HG03064 (cell line): Measurements from ENCODE around the gene CUL3.
"Not testable (repeated sequence)": the region's sequence is repeated elsewhere in the genome, so short reads cannot be mapped to it uniquely, and the experiment has no call there.

Source experiments
- ATAC-seq: cut with Tn5 transposase; IDR thresholded peaks from one replicate; pipeline ENCODE4 v1.9.1; 2021; ENCODE audit warnings: low read depth; ENCODE audit not compliant: unreplicated experiment

CUL3 gene

GRCh38 chr2:224585211-224586088 lies at the start of gene CUL3:
Gene CUL3, minus strand, starts transcription at chr2:224585363. Its CDS starts 354 bp downstream, at chr2:224585009.
- ATAC-seq, result peak; percentile 75

DNA sequence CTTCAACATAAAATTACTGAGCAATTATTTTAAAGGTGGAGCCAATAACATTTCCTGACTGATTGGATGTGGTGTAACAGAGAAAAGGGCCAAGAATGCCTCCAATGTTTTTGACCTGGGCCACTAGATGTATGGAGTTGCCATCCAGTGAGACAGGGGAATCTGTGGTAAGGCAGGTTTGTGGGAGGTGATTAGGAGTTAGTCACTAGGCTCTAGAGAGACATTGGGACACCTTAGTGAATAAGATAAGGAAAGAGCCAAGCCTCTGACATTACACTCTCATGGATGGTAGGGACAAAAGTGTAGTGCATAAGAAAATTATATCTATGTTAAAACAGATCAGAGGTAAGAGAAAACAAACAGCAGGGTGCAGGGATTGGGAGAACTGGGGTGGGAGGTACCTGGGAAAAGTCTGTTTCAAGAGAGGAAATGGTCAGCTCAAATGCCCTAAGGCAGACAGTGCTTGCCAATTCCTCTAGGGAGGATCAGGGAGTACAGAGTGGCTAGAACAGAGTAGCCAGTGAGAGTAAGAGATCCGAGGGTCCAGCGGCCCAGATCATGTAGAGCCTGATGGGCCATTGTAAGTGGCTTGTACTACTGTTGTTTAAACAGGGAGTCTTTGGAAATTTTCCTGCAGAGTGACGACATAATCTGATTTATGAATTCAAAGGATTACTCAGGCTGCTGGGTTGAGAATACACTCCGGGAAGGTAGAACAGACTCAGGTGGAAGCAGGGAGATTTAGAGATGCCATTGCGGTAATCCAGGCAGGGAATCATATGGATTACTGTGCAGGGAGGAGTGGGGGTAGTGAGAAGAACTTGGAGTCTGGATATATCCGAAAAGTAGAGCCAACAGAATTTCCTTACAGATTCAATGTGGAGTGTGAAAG lies 45.7 kb upstream of the CUL3 start:
- no peak for ATAC-seq

- no peak for ATAC-seq
Observed at GRCh38 chr2:224628416-224628815, 43.3 kb upstream of the CUL3 start.

- no peak for ATAC-seq
Observed at GRCh38 chr2:224626735-224627134, 41.6 kb upstream of the CUL3 start.

DNA sequence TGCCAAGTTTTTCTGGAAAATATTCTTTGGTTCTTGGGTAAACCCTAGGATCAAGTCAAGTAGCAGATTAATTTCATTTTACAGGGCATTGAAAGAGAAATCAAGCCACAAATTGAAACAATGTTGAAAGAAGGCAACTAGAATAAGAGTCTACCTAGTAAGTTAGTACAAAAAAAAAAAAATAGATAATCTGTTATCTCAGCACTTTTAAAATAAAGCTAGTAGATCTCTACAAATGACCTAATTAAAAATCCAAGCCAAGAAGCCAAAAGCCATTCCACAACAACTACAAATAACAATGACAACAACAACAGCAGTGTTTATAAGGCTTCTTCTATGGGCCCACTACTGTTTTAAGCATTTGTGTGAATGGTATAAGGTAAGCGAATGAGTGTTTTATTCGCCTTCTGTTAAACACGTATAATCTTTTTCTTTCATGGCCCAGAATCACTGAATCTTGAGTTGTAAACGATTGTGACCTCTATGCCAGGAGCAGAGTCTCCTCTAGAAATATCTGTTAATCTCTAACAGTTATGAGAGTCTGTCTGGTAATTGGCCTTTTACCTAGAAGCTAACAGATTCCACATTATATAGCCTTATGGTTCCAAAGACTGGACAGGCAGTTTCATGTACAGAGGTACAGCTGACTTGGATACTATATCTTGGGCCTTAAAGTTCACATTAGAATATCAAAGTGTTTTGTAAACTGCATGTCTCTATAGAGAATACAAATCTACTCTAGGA lies 28.6 kb upstream of the CUL3 start:
- ATAC-seq, result no peak

- ATAC-seq, result no peak
Observed at GRCh38 chr2:224612578-224612977, 27.4 kb upstream of the CUL3 start.

DNA sequence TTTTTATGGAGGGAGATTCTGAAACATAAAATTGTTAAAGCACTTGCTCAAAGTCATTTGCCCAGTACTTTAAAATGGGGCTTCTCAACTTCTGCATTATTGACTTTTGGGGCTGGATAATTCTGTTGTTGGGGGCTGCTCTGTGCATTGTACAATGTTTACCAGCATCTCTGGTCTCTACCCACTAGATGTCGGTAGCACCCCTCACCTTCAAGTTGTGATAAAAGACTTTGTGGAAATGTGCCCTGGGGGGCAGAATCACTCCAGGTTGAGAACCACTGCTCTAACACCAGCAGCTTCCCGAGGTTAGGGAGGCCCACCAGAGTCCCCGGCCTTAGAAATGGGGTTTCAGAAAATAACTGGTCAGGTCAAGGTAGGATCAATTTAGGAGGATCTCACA lies 26.8 kb upstream of the CUL3 start:
- no peak for ATAC-seq

GRCh38 chr2:224608104-224608503 lies 22.9 kb upstream of the CUL3 start:
- ATAC-seq, result no peak

GRCh38 chr2:224603746-224604500 lies 18.8 kb upstream of the CUL3 start:
- ATAC-seq, result not testable (repeated sequence)

DNA sequence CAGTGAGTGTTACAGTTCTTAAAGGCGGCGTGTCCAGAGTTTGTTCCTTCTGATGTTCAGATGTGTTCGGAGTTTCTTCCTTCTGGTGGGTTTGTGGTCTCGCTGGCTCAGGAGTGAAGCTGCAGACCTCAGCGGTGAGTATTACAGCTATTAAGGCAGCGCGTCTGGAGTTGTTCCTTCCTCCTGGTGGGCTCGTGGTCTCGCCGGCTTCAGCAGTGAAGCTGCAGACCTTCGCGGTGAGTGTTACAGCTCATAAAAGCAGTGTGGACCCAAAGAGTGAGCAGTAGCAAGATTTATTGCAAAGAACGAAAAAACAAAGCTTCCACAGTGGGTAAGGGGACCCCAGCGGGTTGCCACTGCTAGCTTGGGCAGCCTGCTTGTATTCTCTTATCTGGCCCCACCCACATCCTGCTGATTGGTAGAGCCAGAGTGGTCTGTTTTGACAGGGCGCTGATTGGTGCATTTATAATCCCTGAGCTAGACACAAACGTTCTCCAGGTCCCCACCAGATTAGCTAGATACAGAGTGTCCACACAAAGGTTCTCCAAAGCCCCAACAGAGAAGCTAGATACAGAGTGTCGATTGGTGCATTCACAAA lies 17.7 kb upstream of the CUL3 start:
- ATAC-seq, result not testable (repeated sequence)

DNA sequence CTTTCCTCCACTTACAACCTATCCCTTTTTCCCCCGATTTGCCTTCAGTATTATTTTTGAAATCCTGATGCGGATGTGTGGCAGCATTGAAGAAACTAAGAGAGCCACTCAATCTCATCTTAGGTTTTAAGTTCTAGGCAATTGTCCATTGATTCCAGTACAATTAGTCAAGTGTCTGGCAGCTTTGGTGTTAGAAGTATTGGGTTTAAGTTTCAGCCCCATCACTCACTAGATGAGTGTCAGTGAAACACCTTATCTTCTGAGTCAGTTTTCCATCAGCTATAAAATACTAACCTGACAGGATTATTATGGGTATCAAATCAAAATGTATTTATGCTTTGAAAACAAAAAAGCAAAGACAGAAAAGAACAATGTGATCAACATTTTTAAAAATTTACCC lies 16.8 kb upstream of the CUL3 start:
- no peak for ATAC-seq

DNA sequence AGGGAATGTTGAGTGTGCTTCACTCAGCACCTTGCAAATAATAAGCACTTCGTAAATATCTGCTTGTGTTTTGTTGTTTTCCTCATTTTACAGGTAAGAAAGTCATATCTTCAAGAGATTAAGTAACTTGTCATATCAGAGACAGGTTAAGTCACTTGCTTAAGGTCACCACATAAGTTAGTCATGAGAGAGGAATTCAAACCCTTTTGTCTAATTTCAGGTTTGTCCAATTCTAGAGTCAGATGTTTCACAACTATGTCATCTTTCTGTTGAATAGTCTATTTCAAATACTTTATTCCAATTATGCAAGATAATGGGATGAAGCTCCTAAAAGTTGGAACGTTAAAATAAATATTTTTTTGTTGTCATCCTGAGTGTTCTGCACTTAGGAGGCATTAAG lies 13.5 kb upstream of the CUL3 start:
- ATAC-seq, result no peak

DNA sequence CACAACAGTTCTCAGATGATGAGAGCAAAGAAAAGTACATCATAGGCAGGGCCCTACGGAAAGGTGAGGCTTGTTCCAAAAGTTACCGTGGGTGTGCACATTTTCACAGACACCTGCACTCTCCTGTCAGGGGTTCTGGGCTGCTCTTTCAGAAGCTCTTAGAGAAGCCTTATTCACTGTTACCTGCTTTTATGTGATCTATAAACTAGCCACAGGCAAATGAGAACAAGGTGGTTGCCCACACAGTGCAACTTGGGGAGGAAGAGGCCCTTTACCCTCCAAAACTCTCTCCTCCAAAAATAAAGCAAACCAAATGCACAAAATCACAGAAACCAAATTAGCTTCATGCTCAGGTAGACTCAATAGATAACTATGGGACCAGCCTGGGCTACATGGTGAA lies 11.1 kb upstream of the CUL3 start:
- no peak for ATAC-seq

DNA sequence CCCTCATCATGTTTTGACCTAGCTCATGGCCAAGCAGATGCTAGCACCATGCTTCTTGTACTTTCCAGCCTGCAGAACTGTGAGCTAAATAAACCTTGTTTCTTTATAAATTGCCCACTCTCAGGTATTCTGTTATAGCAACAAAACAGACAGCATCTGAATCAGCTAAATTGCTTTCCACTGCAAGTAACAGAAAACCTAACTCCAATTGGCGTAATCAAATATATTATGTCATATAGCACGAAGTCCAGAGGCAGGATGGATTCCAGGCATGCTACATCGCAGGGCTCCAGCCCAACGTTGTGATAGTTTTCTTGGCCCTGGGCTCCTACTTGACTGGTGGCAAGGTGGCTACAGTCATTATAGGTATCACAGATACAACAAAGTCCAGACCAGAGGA lies 10.4 kb upstream of the CUL3 start:
- ATAC-seq, result no peak

GRCh38 chr2:224594840-224595239 lies 9.7 kb upstream of the CUL3 start:
- no peak for ATAC-seq

DNA sequence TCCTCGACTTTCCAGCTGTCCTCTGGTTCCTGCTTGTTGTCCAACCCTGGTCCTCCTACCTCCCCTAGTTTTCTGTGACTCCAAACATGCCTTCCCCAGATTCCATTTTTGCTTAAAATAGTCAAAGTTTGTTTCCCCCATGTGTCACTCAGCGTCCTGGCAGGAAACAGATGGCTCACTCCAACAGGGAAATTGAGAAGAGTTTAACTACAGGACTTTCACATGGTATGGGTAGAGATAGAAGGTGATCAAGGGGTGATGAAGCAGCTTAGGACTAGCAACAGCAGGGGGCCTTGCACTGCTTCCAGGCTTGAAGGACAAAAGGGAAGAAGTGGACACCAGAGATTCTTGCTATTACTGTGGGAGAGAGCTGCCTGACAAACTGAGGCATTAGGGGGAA lies 6.1 kb upstream of the CUL3 start:
- ATAC-seq, result no peak

DNA sequence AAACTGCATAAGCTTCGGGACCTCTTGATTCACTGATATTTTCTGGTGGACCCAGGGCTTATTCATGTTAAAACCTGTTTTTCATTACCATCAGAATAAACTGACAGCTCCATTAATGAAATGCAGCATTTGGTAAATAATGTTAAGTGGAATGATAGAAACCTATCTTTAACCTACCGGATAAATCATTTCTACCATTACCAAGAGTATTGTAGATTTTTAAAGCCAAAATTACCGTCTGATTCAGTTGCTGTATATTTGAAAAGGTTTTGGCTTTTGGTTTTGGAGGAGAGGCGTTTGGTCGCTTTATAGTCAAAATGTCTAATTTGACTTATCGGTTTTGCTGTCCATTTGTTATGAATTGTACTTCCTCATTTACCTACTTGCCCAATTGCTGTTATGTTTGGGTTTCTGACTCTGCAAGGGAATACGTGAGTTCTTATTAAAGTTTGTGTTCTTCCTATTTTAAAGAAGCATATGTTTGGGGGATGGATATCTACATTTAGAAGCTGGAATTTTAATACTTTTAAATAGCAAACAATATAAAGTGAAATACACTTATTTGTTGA lies 1.0 kb upstream of the CUL3 start:
- no peak for ATAC-seq

DNA sequence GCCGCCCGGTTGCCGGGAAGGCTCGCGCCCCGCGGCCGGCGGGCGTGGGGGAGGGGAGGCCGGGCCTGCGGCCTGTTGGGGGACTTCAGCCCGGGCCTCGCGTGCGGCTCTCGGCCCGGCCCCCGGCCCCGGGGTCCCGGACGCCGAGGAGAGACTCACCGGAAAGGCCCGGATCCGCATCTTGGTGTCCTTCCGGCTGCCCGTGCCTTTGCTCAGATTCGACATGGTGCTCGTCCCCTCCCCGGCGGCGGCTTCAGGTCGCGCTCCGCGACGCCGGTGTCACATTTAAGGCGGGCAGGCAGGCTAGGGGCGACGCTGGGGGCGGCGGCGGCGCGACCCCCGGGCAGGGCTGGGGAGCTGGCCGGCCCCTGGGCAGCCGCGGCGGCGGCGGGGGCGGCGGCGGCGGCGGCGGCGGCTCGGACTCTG lies 365 bp downstream of the CUL3 start:
- ATAC-seq, result peak; percentile 36

- peak; percentile 1 for ATAC-seq
Observed at GRCh38 chr2:224584111-224584784, 915 bp downstream of the CUL3 start.
